NB4 (cell line): ENCODE measurements around the gene CACNB3.

Experiments used
- CTCF ChIP-seq: IDR thresholded peaks from one replicate; pipeline ENCODE4 v1.5.1; 2012; ENCODE audit warnings: low read depth, low read length
- POLR2A ChIP-seq: IDR thresholded peaks from 2 replicates; pipeline ENCODE4 v1.6.1; 2011; ENCODE audit warnings: mild to moderate bottlenecking; ENCODE audit not compliant: insufficient read length; ENCODE audit errors: extremely low read depth

DNA sequence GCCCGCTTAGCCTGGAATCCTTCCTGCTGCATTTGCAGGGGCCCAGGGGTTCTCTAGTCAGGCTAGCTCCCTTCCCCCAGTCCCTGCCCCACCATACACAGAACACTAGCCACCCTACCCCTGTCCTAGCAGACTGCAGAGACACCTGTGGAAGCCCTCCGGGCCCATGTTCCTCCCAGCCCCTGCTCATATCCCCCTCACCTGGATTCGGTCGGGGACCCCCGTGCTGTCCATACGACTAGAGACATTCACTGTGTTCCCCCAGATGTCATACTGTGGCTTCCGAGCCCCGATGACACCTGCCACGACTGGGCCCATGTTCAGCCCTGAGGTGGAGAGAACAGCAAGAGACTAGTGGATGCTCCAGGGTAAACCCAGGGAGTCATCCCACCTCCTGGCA is 49.6 kb upstream of the CACNB3 start:
- TF ChIP-seq CTCF (no peak), POLR2A (no peak)
